Renal cortex interstitium (tissue), 11 donors: ENCODE measurements around the gene PRM3. TPM values are rescaled to one million over a fixed set of nuclear protein-coding genes. Genes with fewer than 3 reads are reported as not detected.
A peak's percentile ranks its signal among the peaks of the same experiment; 100 is the strongest.

Source experiments
- DNase-seq, 11 donors: peaks; one replicate each; pipeline ENCODE4 v3.0.0-alpha.2; 2013; ENCODE audit warnings: low read depth in 9 of 11, low spot score in 4 of 11; ENCODE audit errors: extremely low read depth in 1 of 11
- polyA plus RNA-seq, 3 donors: library from polyadenylated mRNA; unstranded; fragments of 120-200 nt; gene quantifications; one replicate each; pipeline ENCODE4 v1.2.1, GENCODE V29; 2013; ENCODE audit not compliant: insufficient read length in 3 of 3

The PRM3 gene
- polyA plus RNA-seq, 3 donors: not detected

- DNase-seq: no peak
These were observed 21.6 kb downstream of the PRM3 start for GRCh38 chr16:11251525-11252481.

DNA sequence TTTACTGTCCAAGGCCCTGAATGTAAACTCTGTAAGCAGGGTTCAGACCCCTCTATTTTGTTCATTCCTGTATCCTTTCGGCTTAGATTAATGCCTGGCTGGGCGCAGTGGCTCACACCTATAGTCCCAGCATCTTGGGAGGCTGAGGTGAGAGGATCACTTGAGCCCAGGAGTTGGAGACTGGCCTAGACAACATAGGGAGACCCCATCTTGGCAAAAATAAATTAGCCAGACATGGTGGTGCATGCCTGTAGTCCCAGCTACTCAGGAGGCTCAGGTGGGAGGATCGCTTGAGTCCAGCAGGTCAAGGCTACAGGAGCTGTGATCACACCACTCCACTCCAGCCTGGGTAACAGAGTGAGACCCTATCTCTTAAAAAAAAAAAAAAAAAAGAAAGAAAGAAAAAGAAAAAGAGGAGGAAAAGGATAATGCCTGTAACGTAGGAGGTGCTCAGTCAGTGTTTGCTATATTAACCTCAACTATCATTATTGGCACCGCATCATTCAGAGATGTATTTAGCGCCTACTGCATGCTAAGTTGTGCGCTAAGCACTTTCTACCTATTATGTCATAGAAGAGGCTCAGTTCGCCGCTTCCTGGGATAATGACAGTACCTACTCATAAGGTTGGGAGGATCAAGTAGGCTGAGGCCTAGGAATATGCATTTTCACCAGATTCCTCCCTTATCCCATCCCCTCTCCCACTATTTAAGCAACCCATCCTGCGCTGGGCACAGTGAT lies 22.5 kb downstream of the PRM3 start:
- DNase-seq: no peak

GRCh38 chr16:11250091-11250785 lies 23.2 kb downstream of the PRM3 start:
- DNase-seq: peak in 4 of 11 donors; percentile 32 to 75 (median 54)

- DNase-seq: no peak
These were observed 24.0 kb downstream of the PRM3 start for GRCh38 chr16:11249233-11250061.

DNA sequence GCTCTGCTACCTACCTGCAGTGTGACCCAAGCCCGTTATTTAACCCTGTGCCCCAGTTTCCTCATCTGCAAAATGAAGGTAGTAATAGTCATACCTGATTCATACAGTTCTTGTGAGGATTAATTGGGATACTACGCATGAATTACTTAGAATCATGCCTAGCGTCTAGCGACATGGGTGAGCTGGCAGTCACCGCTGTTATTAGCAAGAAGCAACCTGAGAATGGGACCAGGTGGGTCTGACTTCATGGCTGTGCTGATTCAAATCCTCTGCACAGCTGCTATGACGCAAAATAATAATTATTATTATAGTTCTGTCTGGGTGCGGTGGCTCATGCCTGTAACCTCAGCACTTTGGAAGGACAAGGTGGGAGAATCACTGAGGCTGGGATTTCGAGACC lies 25.3 kb downstream of the PRM3 start:
- DNase-seq: no peak

DNA sequence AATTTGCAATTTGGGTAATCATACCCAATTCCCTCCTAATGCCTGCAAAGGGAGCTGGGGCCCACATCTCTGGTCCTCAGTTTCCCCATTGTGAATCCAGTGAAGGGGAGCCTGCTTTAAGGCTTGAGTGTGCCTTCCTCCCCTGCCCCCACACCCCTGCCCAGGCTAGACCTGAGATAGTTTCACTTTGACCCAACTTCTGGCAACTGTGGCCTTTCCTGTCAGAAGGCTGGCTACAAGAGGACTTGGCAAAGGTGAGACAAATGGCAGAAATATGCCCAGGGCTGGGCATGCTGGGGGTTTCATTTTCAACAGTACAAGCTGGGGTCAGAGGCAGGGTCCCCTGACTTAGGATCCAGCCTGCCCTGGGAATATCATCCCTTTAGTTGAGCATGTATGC lies 27.4 kb downstream of the PRM3 start:
- DNase-seq: no peak

- DNase-seq: no peak
These were observed 28.1 kb downstream of the PRM3 start for GRCh38 chr16:11245222-11245737.

DNA sequence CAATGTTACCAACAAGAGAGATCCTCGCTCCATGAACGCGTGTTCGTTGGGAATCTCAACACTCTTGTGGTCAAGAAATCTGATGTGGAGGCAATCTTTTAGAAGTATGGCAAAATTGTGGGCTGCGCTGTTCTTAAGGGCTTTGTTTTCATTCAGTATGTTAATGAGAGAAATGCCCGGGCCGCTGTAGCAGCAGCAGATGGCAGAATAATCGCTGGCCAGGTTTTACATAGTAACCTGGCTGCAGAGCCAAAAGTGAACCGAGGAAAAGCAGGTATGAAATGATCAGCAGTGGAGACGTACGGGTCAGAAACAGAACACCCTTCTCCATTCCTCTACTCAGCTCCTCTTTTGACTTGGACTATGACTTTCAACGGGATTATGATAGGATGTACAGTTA lies 30.8 kb downstream of the PRM3 start:
- no peak for DNase-seq

DNA sequence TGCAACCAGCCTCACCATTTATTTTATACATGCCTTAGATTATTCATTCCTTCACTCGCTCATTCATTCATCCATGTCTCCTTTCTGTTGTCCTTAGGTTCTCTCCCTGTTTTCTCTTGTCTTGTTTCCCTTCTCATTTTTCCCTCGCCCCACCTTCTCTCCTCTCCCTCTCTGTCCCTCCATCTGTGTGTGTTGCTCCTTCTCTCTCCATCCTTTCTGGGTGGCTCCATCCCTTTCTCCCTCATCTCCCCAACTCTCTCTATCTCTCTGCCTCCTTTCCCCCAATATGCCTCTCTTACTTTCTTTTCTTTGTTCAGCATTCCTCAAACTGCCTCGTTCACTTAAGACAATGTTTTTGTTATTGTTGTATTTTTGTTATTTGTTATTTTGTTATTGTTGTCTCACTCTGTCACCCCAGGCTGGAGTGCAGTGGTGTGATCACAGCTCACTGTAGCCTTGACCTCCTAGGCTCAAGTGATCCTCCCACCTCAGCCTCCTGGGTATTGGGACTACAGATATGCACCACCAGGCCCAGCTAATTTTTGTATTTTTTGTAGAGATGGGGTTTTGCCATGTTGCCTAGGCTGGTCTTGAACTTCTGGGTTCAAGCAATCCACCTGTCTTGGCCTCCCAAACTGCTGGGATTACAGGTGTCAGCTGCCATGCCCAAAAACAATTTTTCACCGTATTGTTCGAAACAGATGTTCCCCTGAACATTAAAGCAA lies 31.8 kb downstream of the PRM3 start:
- no peak for DNase-seq

GRCh38 chr16:11240636-11241473 lies 32.6 kb downstream of the PRM3 start:
- no peak for DNase-seq

DNA sequence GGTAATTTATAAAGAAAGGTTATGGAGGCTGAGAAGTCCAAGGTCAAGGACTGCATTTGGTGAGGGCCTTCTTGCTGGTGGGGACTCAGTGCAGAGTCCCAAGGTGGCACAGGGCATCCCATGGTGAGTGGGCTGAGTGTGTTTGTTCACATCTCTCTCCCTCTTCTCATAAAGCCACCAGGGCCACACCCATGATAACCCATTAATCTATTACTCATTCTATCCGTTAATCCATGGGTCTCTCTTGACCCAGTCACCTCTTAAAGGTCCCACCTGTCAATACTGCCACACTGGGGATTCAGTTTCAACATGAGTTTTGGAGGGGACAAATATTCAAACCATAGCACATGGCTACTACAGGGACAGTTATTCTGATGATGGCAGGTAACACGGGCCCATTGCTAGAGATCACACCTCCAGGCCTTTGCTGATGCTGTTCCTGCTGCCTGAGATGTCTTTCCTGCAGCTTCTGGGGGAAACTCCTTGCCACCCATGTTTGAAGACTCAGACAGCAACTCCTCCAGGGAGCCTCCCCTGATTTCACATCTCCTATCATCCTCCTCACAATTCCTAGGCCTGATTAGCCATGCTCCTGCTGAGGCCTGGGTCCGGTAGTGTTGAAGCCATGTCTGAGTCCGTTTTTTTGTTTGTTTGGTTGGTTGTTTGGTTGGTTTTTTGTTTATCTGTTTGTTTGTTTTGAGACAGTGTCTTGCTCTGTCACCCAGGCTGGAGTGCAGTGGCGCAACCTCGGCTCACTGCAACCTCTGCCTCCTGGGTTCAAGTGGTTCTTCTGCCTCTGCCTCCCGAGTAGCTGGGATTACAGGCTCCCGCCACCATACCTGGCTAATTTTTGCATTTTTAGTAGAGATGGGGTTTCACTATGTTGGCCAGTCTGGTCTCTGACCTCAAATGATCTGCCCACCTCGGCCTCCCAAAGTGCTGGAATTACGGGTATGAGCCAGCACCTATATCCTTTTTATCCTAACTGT lies 33.5 kb downstream of the PRM3 start:
- DNase-seq: no peak

GRCh38 chr16:11238272-11239202 lies 34.9 kb downstream of the PRM3 start:
- no peak for DNase-seq

DNA sequence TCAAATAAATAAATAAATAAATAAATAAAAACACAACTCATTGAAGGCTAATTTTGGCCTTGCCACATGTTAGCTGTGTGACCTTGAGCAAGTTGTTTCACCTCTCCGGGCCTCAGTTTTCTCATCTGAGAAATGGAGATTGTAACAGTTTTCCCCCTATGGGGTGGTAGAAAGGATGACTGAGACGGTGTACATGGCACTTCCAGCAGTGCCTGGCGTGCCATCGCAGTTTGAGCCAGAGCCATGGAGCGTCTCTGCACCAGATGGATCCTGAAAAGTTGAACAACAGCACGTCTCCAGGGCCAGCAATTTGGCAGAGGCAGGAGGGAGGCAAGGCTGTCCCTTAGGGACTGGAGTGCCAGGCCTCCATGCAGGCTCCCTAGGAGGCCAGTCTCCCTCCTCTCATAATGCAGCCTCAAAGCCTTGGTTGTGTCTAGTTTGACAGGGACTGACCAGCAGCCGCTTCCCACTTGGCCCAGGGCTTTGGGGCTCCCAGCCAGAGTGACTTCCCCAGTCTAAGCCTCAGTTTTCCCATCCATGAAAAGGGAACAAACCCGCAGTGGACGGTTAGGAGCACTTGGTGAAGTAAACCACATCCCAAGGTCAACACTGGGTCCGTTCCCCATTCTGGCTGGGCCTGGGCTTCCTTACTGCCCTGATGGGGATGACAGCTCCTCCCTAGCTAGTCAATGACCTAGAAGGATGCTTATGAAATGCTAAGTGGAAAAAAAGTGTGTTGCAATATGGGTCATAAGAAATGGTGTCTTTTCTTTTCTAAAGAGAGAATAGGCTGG lies 36.8 kb downstream of the PRM3 start:
- no peak for DNase-seq

GRCh38 chr16:11235703-11235991 lies 37.8 kb downstream of the PRM3 start:
- DNase-seq: no peak
